ENCODE results near the gene STX1B. TPM values are rescaled to one million over a fixed set of nuclear protein-coding genes. Genes with fewer than 3 reads are reported as not detected.

STX1B gene
- total RNA-seq, 4 donors from 2014 or later, result 0.84 to 6.1 (median 1.3) TPM

DNA sequence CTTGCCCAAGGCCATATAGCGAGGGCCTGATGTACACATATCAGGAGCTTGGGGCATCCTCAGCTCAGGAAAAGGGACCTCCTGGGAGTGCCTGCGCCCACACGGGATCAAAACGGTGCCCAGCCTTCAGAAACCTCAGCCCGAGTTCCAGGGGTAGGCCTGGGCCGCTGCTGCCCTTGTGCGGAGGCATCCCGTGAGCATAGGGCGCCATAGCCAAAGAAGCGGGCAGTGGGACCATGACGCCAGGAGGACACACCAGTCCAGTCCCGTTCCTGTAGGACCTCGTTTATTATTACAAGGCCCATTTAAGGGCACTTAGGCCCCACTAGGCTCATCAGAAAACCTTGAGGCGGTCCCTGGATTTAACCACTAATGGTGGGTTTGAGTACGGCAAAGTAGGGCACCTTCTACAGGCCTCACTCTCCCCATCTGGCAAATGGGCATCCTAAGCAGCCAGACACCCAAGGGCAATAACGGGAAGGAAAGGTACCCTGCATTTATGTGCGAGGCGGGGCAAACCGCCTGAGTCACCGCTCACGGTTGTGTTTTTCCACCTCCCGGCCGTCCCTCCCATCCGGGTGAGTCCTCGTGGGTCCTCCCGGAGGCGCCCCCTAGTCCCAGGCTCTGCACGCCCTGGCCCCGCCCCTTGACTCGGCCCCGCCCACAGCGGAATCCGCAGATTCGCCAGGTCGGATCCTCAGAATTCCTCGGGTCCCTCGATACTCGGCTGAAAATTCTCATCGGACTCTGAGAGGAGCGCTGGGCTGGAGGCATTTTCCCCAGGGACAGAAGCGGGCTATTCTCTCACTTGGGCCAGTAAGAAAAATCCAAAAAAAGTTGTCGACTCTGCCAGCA is 53.6 kb downstream of the STX1B start:
- Histone ChIP-seq H3K4me1 (peaks cover 0 to 52% (median 25%) of the 10 kb centered on the region in 4 donors), H3K27me3 (no peaks in the 10 kb centered on the region), H3K27ac (peak overlapping the region; percentile 90 to 98 (median 97)), H3K36me3 (peaks cover 0 to 31% (median 6%) of the 10 kb centered on the region in 3 donors), H3K4me3 (peak overlapping the region; percentile 82 to 97 (median 93)), H3K9me3 (no peaks in the 10 kb centered on the region)
- WGBS, 2 donors, result 26 to 31% methylated on average over 36 to 40 of the region's 42 CpGs
- TF ChIP-seq, protein P1, sequence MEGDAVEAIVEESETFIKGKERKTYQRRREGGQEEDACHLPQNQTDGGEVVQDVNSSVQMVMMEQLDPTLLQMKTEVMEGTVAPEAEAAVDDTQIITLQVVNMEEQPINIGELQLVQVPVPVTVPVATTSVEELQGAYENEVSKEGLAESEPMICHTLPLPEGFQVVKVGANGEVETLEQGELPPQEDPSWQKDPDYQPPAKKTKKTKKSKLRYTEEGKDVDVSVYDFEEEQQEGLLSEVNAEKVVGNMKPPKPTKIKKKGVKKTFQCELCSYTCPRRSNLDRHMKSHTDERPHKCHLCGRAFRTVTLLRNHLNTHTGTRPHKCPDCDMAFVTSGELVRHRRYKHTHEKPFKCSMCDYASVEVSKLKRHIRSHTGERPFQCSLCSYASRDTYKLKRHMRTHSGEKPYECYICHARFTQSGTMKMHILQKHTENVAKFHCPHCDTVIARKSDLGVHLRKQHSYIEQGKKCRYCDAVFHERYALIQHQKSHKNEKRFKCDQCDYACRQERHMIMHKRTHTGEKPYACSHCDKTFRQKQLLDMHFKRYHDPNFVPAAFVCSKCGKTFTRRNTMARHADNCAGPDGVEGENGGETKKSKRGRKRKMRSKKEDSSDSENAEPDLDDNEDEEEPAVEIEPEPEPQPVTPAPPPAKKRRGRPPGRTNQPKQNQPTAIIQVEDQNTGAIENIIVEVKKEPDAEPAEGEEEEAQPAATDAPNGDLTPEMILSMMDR (IDR thresholded peaks at IDR 0.05), result peak in 2 of 5 experiments; percentile 8 to 15
- TF ChIP-seq POLR2A (IDR thresholded peaks at IDR 0.05) (no peak), EP300 (IDR thresholded peaks at IDR 0.05) (no peak)
- DNase-seq (ENCODE audit: low spot score in 2 of 2), result peak; percentile 66 to 67

DNA sequence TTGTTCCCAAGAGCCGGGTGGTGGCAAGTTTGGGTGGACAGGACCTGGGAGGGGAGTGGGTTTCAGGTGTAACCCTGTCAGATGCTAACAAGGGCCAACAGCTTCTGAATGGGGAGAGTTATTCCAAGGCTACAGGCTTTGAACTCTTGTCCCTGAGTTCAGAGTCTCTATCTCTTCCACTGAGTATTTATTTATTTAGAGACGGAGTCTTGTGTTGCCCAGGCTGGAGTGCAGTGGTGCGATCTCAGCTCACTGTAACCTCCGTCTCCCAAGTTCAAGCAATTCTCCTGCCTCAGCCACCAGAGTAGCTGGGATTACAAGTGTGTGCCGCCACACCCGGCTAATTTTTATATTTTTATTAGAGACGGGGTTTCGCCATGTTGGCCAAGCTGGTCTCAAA is 55.4 kb downstream of the STX1B start:
- Histone ChIP-seq H3K36me3 (peaks cover 0 to 13% (median 2%) of the 10 kb centered on the region in 3 donors), H3K4me1 (peaks cover 0 to 68% (median 40%) of the 10 kb centered on the region in 4 donors), H3K9me3 (no peaks in the 10 kb centered on the region), H3K4me3 (no peak overlapping the region), H3K27ac (no peak overlapping the region), H3K27me3 (no peaks in the 10 kb centered on the region)
- TF ChIP-seq EP300 (IDR thresholded peaks at IDR 0.05) (no peak), POLR2A (IDR thresholded peaks at IDR 0.05) (no peak)
- TF ChIP-seq, protein P1 (IDR thresholded peaks at IDR 0.05), result no peak
- 79% methylated on average over 8 of the region's 8 CpGs for WGBS, 2 donors
- DNase-seq (ENCODE audit: low spot score in 2 of 2), result no peak

DNA sequence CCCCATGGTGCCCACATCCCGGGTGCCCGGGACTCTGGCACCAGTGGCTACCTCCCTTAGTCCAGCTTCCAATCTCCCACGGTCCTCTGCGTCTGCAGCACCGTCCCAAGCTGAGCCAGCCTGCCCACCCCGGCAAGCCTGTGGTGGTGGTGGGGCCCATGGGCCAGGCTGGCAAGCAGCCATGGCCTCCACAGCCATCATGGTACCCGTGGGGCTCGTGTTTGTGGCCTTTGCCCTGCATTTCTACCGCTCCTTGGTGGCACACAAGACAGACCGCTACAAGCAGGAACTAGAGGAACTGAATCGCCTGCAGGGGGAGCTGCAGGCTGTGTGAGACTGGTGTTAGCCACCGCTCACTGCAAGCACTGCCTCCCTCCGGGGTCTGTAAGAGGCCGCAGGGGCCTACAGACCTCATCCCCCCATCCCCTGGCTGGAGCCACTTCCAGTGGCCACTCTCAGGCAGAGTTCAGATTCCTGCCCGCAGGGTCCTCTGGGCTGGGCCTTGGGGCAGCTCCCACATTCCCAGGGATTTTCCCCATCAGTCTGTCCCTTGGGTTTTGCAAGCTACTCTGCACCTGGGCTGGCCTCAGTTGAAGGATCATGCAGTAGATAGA is 56.8 kb downstream of the STX1B start:
- Histone ChIP-seq H3K9me3 (no peaks in the 10 kb centered on the region), H3K36me3 (no peaks in the 10 kb centered on the region), H3K27ac (peak overlapping the region in 2 of 4 donors; percentile 2 to 55), H3K4me1 (peaks cover 0 to 59% (median 33%) of the 10 kb centered on the region in 4 donors), H3K4me3 (no peak overlapping the region), H3K27me3 (no peaks in the 10 kb centered on the region)
- TF ChIP-seq, protein P1 (IDR thresholded peaks at IDR 0.05), result peak; percentile 47 to 65 (median 51)
- TF ChIP-seq EP300 (IDR thresholded peaks at IDR 0.05), result no peak
- WGBS, 2 donors, result 34 to 36% methylated on average over 10 to 14 of the region's 15 CpGs
- DNase-seq (ENCODE audit: low spot score in 2 of 2), result peak; percentile 29 to 36

DNA sequence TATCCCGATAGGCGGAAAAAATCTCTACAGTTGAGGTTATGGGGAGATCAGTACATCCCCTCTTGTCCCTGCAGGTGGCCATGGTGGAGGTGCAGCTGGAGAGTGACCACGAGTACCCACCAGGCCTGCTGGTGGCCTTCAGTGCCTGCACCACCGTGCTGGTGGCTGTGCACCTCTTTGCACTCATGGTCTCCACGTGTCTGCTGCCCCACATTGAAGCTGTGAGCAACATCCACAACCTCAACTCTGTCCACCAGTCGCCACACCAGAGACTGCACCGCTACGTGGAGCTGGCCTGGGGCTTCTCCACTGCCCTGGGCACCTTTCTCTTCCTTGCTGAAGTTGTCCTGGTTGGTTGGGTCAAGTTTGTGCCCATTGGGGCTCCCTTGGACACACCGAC is 57.3 kb downstream of the STX1B start:
- no peaks in the 10 kb centered on the region for H3K36me3 ChIP-seq
- no peak overlapping the region for H3K4me3 ChIP-seq
- peaks cover 0 to 56% (median 30%) of the 10 kb centered on the region in 4 donors for H3K4me1 ChIP-seq
- no peaks in the 10 kb centered on the region for H3K9me3 ChIP-seq
- WGBS, 2 donors, result 80 to 81% methylated on average over 9 of the region's 9 CpGs
- no peaks in the 10 kb centered on the region for H3K27me3 ChIP-seq
- no peak for TF ChIP-seq EP300 (IDR thresholded peaks at IDR 0.05)
- no peak for TF ChIP-seq POLR2A (IDR thresholded peaks at IDR 0.05)
- TF ChIP-seq, protein P1 (IDR thresholded peaks at IDR 0.05), result no peak
- no peak for DNase-seq (ENCODE audit: low spot score in 2 of 2)
- H3K27ac ChIP-seq, result peak overlapping the region in 2 of 4 donors; percentile 2 to 55

DNA sequence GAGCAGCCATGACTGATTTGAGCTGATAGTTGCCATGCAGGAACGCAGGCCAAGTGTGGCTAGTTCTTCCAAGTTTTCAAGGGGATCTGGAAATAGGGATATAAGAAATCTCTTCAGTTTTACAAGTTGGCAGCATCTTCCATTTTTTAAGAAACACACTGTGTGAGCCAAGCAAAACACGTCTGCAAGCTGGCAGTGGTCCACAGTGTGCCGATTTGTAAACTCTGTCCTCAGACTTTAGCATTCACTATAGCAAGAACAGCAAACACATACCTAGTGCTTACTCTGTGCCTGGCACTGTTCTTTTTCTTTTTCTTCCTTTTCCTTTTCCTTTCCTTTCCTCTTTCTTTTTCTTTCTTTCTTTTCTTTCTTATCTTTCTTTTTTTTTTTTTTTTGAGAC is 58.7 kb downstream of the STX1B start:
- Histone ChIP-seq H3K27me3 (no peaks in the 10 kb centered on the region), H3K27ac (peak overlapping the region in 3 of 4 donors; percentile 13 to 97 (median 97)), H3K9me3 (no peaks in the 10 kb centered on the region), H3K4me1 (peaks cover 0 to 59% (median 28%) of the 10 kb centered on the region in 4 donors), H3K4me3 (no peak overlapping the region), H3K36me3 (peaks cover 0 to 5% (median 0%) of the 10 kb centered on the region in 3 donors)
- WGBS, 2 donors, result 11 to 22% methylated on average over 3 of the region's 3 CpGs
- TF ChIP-seq, protein P1 (IDR thresholded peaks at IDR 0.05), result no peak
- peak in 1 of 2 donors; percentile 50 for TF ChIP-seq EP300 (IDR thresholded peaks at IDR 0.05)
- peak; percentile 73 to 80 for DNase-seq (ENCODE audit: low spot score in 2 of 2)

All from tibial nerve (tissue), 4 donors.